Breast epithelium (tissue), 3 donors: Measurements from ENCODE around the gene SLCO4A1.

Source experiments
- CTCF ChIP-seq, 3 donors: fragments of 450-650 bp; IDR thresholded peaks; one replicate each; pipeline ENCODE4 v1.5.1; 2016 to 2017; ENCODE audit warnings: antibody characterized with exemption in 3 of 3, mild to moderate bottlenecking in 3 of 3, moderate library complexity in 3 of 3
- POLR2A ChIP-seq: fragments of 450-650 bp; IDR thresholded peaks from one replicate; pipeline ENCODE4 v1.6.1; 2016; ENCODE audit warnings: antibody characterized with exemption, mild to moderate bottlenecking, moderate library complexity

GRCh38 chr20:62599216-62600110 lies 42.8 kb upstream of the SLCO4A1 start:
- TF ChIP-seq CTCF (IDR thresholded peaks at IDR 0.05), result no peak
- TF ChIP-seq POLR2A, result no peak
